Measurements from ENCODE around the gene SLFN5.
A peak's percentile ranks its signal among the peaks of the same experiment; 100 is the strongest.
"Not testable (repeated sequence)": the region's sequence is repeated elsewhere in the genome, so short reads cannot be mapped to it uniquely, and the experiment has no call there.

The SLFN5 gene

GRCh38 chr17:35242158-35242804, 591 bp upstream of the SLFN5 start:
- peak; percentile 69 to 87 for DNase-seq

- peak; percentile 29 to 56 for DNase-seq
These were observed 879 bp downstream of the SLFN5 start for GRCh38 chr17:35243561-35244340.

- peak; percentile 67 to 82 for DNase-seq
These were observed 1.7 kb downstream of the SLFN5 start for GRCh38 chr17:35244341-35245195.

GRCh38 chr17:35245196-35245486, 2.3 kb downstream of the SLFN5 start:
- DNase-seq, result peak in 1 of 2 experiments; percentile 38

GRCh38 chr17:35252651-35253050, 9.8 kb downstream of the SLFN5 start:
- DNase-seq, result no peak

GRCh38 chr17:35254107-35254773, 11.4 kb downstream of the SLFN5 start:
- no peak for DNase-seq

GRCh38 chr17:35255316-35255715, 12.4 kb downstream of the SLFN5 start:
- DNase-seq, result no peak

GRCh38 chr17:35256629-35257028, 13.8 kb downstream of the SLFN5 start:
- DNase-seq, result no peak

- no peak for DNase-seq
These were observed 14.4 kb downstream of the SLFN5 start for GRCh38 chr17:35257208-35257659.

- DNase-seq, result no peak
These were observed 16.1 kb downstream of the SLFN5 start for GRCh38 chr17:35259001-35259400.

- no peak for DNase-seq
These were observed 22.2 kb downstream of the SLFN5 start for GRCh38 chr17:35265071-35265470.

GRCh38 chr17:35265566-35266141, 22.8 kb downstream of the SLFN5 start:
- no peak for DNase-seq

- DNase-seq, result not testable (repeated sequence)
These were observed 31.5 kb downstream of the SLFN5 start for GRCh38 chr17:35274167-35275066.

- DNase-seq, result not testable (repeated sequence)
These were observed 35.6 kb downstream of the SLFN5 start for GRCh38 chr17:35278454-35278853.

- not testable (repeated sequence) for DNase-seq
These were observed 36.0 kb downstream of the SLFN5 start for GRCh38 chr17:35278876-35279275.

- no peak for DNase-seq
These were observed 40.9 kb downstream of the SLFN5 start for GRCh38 chr17:35283767-35284166.

GRCh38 chr17:35284955-35285354, 42.1 kb downstream of the SLFN5 start:
- no peak for DNase-seq

GRCh38 chr17:35286120-35286781, 43.4 kb downstream of the SLFN5 start:
- DNase-seq, result peak in 1 of 2 experiments; percentile 30

- DNase-seq, result no peak
These were observed 44.5 kb downstream of the SLFN5 start for GRCh38 chr17:35287286-35287811.

GRCh38 chr17:35289222-35289621, 46.4 kb downstream of the SLFN5 start:
- DNase-seq, result no peak

- no peak for DNase-seq
These were observed 48.9 kb downstream of the SLFN5 start for GRCh38 chr17:35291802-35292201.

Data from stimulated activated CD4-positive, alpha-beta T cell treated with anti-CD3 and anti-CD28 coated beads, Interleukin-4, amount 100 ng/mL, for 4 hours (primary cell).